Keratinocyte (primary cell): ENCODE results near the gene TPCN1.

Source experiments
- CTCF ChIP-seq, 3 experiments: IDR thresholded peaks in 1 of 3; conservative IDR thresholded peaks in 1 of 3; optimal IDR thresholded peaks in 1 of 3; 2 replicates in 2 of 3; 3 replicates in 1 of 3; pipeline versions ENCODE3 to v1.5.1; 2011; ENCODE audit warnings: low read length in 3 of 3, mild to moderate bottlenecking in 3 of 3, moderate library complexity in 2 of 3, control low read depth in 1 of 3, inconsistent platforms in 1 of 3; ENCODE audit not compliant: insufficient read depth in 2 of 3; ENCODE audit errors: extremely low read depth in 1 of 3
- EZH2 ChIP-seq: IDR thresholded peaks from one replicate; pipeline ENCODE4 v1.6.1; 2012; ENCODE audit warnings: inconsistent platforms, mild to moderate bottlenecking, low read length, moderate library complexity

DNA sequence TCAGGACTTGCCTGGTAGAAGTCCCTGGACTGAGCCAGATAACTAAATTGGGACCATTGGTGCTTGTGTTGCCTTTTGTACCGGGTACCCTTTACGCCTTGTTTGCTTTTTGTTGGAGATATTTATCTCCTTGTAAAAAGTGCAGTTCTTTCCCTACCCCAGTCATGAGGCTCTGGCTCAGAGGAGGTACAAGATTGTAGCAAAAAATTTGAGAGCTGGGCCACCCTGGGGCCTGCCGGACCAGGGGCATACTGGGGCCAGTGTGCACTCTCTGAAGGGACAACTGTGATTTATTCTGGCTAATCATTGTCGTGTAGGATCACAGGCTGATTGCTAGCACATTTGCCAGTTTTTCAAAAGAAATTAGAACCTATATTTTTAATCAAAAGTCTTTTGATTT lies 13.2 kb downstream of the TPCN1 start:
- TF ChIP-seq CTCF (optimal IDR thresholded peaks at IDR 0.05 in 1 of 3, IDR thresholded peaks at IDR 0.05 in 1 of 3, conservative IDR thresholded peaks at IDR 0.05 in 1 of 3; ENCODE audit: extremely low read depth in 1 of 3, insufficient read depth in 2 of 3, low read length in 3 of 3) (no peak), EZH2 (no peak)
